VCaP (cell line): ENCODE results near the gene IFTAP.

Experiments
- H3K27ac ChIP-seq: fragments of 450-650 bp; 2 replicates; pipeline ENCODE4 v1.5.1; 2017
- CTCF ChIP-seq: fragments of 450-650 bp; conservative IDR thresholded peaks from 2 replicates; pipeline ENCODE4 v1.5.1; 2017; ENCODE audit warnings: mild to moderate bottlenecking, moderate library complexity

IFTAP gene

DNA sequence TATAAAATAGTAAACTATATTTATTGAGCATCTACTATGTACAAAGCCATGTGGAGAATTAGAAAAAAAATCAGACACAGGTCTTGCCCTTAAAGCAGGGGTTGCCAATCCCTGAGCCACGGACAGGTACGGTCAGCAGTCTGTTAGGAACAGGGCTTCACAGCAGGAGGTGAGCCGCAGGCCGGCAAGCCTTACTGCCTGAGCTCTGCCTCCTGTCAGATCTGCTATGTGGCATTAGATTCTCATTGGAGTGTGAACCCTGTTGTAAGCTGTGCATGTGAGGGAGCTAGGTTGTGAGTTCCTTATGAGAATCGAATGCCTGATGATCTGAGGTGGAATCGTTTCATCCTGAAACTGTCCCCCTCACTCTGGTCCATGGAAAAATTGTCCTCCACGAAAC, 5.9 kb downstream of the IFTAP start:
- H3K27ac ChIP-seq: no peak overlapping the region
- no peak for TF ChIP-seq CTCF

DNA sequence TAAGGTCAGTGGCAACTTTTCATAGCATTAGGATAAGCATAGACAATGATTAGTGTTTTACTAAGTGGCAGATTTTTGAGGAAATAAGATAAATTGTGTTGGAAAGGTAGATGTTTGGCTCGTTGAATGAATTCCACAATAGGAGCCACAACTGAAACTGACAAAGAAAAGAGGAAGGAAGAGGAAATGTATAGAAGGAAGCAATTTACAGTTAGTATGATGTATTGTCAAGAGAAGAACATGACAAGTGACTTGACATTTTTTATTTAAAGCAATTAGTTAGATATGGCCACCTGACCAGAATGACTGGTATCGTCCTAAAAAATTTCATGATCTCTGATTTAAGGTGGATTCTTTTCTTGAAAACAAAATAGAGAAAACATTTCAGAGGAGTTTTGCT, 6.9 kb downstream of the IFTAP start:
- no peak overlapping the region for H3K27ac ChIP-seq
- TF ChIP-seq CTCF: no peak

DNA sequence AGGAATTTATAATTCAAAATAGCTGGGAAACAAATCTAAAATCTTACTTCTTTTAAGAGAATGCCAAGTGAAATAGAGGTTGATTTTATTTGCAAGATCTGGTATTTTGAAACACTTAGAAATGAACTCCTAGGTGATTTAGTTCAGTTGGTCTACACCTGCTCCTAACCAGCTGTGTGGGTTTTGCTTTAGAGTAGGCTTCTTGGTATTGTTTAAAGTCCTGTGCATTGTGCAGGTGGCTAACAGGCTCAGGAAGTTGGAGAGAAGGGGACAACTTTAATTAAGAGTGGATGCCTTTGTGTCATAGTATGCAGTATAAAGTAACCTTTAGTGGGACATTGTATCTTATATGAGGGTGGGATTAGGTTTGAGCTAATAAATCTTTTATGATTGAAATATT, 7.8 kb downstream of the IFTAP start:
- TF ChIP-seq CTCF: no peak
- no peak overlapping the region for H3K27ac ChIP-seq

GRCh38 chr11:36605221-36606216, 11.2 kb downstream of the IFTAP start:
- TF ChIP-seq CTCF: no peak
- no peak overlapping the region for H3K27ac ChIP-seq

GRCh38 chr11:36608491-36609199, 14.3 kb downstream of the IFTAP start:
- H3K27ac ChIP-seq: no peak overlapping the region
- no peak for TF ChIP-seq CTCF

GRCh38 chr11:36609383-36609782, 15.1 kb downstream of the IFTAP start:
- no peak overlapping the region for H3K27ac ChIP-seq

More at GRCh38 chr11:36609383-36609782, 15.1 kb downstream of the IFTAP start:
- TF ChIP-seq CTCF: no peak
